Measurements from ENCODE around the gene SYT15.
A peak's percentile ranks its signal among the peaks of the same experiment; 100 is the strongest.
"Not testable (repeated sequence)": the region's sequence is repeated elsewhere in the genome, so short reads cannot be mapped to it uniquely, and the experiment has no call there.

SYT15 gene

GRCh38 chr10:46578474-46579178 lies at the start of gene SYT15:
Gene SYT15 (plus strand): TSS chr10:46579128. CDS start chr10:46579169, 41 bp downstream.
- not testable (repeated sequence) for DNase-seq

GRCh38 chr10:46529742-46530141 lies 49.2 kb upstream of the SYT15 start:
- DNase-seq: not testable (repeated sequence)

- no peak for DNase-seq
These were observed 48.4 kb upstream of the SYT15 start for GRCh38 chr10:46530249-46531186.

GRCh38 chr10:46532256-46532655 lies 46.7 kb upstream of the SYT15 start:
- not testable (repeated sequence) for DNase-seq

- no peak for DNase-seq
These were observed 44.0 kb upstream of the SYT15 start for GRCh38 chr10:46534828-46535524.

- DNase-seq: no peak
These were observed 42.8 kb upstream of the SYT15 start for GRCh38 chr10:46536171-46536570.

GRCh38 chr10:46536781-46537180 lies 42.1 kb upstream of the SYT15 start:
- DNase-seq: no peak

- no peak for DNase-seq
These were observed 41.6 kb upstream of the SYT15 start for GRCh38 chr10:46537309-46537708.

GRCh38 chr10:46538155-46538554 lies 40.8 kb upstream of the SYT15 start:
- no peak for DNase-seq

- DNase-seq: no peak
These were observed 40.1 kb upstream of the SYT15 start for GRCh38 chr10:46538717-46539426.

- no peak for DNase-seq
These were observed 39.1 kb upstream of the SYT15 start for GRCh38 chr10:46539596-46540411.

GRCh38 chr10:46540412-46541016 lies 38.4 kb upstream of the SYT15 start:
- no peak for DNase-seq

- peak in 1 of 2 experiments; percentile 13 for DNase-seq
These were observed 37.8 kb upstream of the SYT15 start for GRCh38 chr10:46541017-46541661.

- no peak for DNase-seq
These were observed 37.0 kb upstream of the SYT15 start for GRCh38 chr10:46541735-46542566.

GRCh38 chr10:46542567-46543465 lies 36.1 kb upstream of the SYT15 start:
- DNase-seq: no peak

GRCh38 chr10:46543466-46544377 lies 35.2 kb upstream of the SYT15 start:
- DNase-seq: no peak

GRCh38 chr10:46544989-46545791 lies 33.7 kb upstream of the SYT15 start:
- DNase-seq: peak in 1 of 2 experiments; percentile 7

Data from NCI-H524 (cell line).